Measurements from ENCODE around the gene AWAT2.

AWAT2 gene

GRCh38 chrX:69995362-69996112, 54.2 kb downstream of the AWAT2 start:
- no peak for DNase-seq

- no peak for DNase-seq
Observed at GRCh38 chrX:69993494-69993893, 56.2 kb downstream of the AWAT2 start.

DNA sequence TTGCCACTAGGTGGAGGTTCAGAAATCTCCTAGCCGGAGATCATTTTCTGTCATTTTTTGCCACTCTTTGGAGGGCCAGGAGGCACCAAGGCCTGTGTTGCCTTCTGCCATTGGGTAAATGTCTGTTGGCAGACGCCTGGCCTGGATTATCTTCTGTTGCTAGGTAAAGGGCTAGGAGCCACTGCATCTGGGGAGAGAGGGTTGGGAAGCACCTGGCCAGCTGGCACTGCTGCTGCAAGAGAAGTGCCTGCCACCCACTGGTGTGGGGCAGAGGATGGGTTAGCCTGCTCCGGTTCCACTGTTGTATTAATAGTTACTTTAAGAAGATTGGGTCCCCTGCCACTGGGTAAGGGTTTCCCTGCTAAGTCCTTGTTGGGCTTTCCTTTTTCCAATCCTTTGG, 58.1 kb downstream of the AWAT2 start:
- DNase-seq = no peak
